CD8-positive, alpha-beta memory T cell (primary cell): ENCODE results near the gene FSTL4. TPM values are rescaled to one million over a fixed set of nuclear protein-coding genes. Genes with fewer than 3 reads are reported as not detected.
A peak's percentile ranks its signal among the peaks of the same experiment; 100 is the strongest.

ENCODE experiments used
- CTCF ChIA-PET: fragments of 350-600 bp; sonication (Branson Sonifier 250); formaldehyde crosslinking; loops from one replicate; lab custom pipeline; 2021; ENCODE audit warnings: antibody characterized with exemption; lab: Charles Lee
- POLR2A ChIA-PET: fragments of 350-600 bp; sonication (Branson Sonifier 250); formaldehyde crosslinking; loops from one replicate; lab custom pipeline; 2021; ENCODE audit warnings: antibody characterized with exemption; lab: Charles Lee
- DNase-seq, 5 donors: peaks; one replicate each; pipeline versions ENCODE4 v3.0.0 to v3.0.0-alpha.2; 2020 to 2022; ENCODE audit warnings: mixed read lengths in 1 of 5
- H3K27ac ChIP-seq: one replicate; pipeline ENCODE4 v1.7.0; 2013; ENCODE audit warnings: low read depth, mild to moderate bottlenecking, low read length, moderate library complexity
- H3K27me3 ChIP-seq: 2 replicates; pipeline ENCODE4 v1.7.0; 2013; ENCODE audit warnings: low read length, mild to moderate bottlenecking; ENCODE audit not compliant: insufficient read depth, poor library complexity, severe bottlenecking
- H3K36me3 ChIP-seq: 2 replicates; pipeline ENCODE4 v1.7.0; 2013; ENCODE audit warnings: mild to moderate bottlenecking, low read length, moderate library complexity; ENCODE audit not compliant: insufficient read depth
- H3K4me1 ChIP-seq: 2 replicates; pipeline ENCODE4 v1.7.0; 2013; ENCODE audit warnings: mild to moderate bottlenecking, low read length, moderate library complexity; ENCODE audit not compliant: insufficient read depth
- H3K4me3 ChIP-seq: 2 replicates; pipeline ENCODE4 v1.7.0; 2013; ENCODE audit warnings: mild to moderate bottlenecking, low read length
- H3K9me3 ChIP-seq: 2 replicates; pipeline ENCODE4 v1.7.0; 2013; ENCODE audit warnings: mild to moderate bottlenecking, low read length
- H3K27ac Mint-ChIP-seq, 8 donors: one replicate each; pipeline ENCODE4 v1.8.0; 2020 to 2021; ENCODE audit warnings: mixed read lengths in 8 of 8, mild to moderate bottlenecking in 6 of 8, inconsistent platforms in 3 of 8, moderate library complexity in 3 of 8
- H3K27me3 Mint-ChIP-seq, 2 donors: one replicate each; pipeline ENCODE4 v1.8.0; 2020 to 2021; ENCODE audit warnings: mixed read lengths in 2 of 2, mild to moderate bottlenecking in 1 of 2, moderate library complexity in 1 of 2
- H3K36me3 Mint-ChIP-seq, 3 donors: one replicate each; pipeline ENCODE4 v1.8.0; 2020 to 2021; ENCODE audit warnings: mixed read lengths in 3 of 3, inconsistent platforms in 1 of 3, mild to moderate bottlenecking in 1 of 3
- H3K4me1 Mint-ChIP-seq, 3 donors: one replicate each; pipeline ENCODE4 v1.8.0; 2020 to 2021; ENCODE audit warnings: mixed read lengths in 3 of 3, inconsistent platforms in 1 of 3, mild to moderate bottlenecking in 1 of 3
- H3K4me3 Mint-ChIP-seq, 7 donors: one replicate each; pipeline ENCODE4 v1.8.0; 2020 to 2021; ENCODE audit warnings: mixed read lengths in 7 of 7, mild to moderate bottlenecking in 6 of 7, moderate library complexity in 4 of 7, inconsistent platforms in 2 of 7
- H3K9me3 Mint-ChIP-seq, 5 donors: one replicate each; pipeline ENCODE4 v1.8.0; 2020 to 2022; ENCODE audit warnings: mixed read lengths in 5 of 5, mild to moderate bottlenecking in 3 of 5, moderate library complexity in 2 of 5, inconsistent platforms in 1 of 5
- polyA plus RNA-seq: library from polyadenylated mRNA; unstranded; fragments of 300-500 nt; fragmentation: Illumina TruSeq; gene quantifications from one replicate; pipeline ENCODE4 v1.2.3, GENCODE V29; 2021
- total RNA-seq, 2 experiments: library from RNA; stranded (reverse); gene quantifications; one replicate each; pipeline ENCODE4 v1.2.3, GENCODE V29; 2021

The FSTL4 gene
- total and polyA plus RNA-seq, 3 experiments from 2014 or later, result 0.33 TPM; not detected in 2

DNA sequence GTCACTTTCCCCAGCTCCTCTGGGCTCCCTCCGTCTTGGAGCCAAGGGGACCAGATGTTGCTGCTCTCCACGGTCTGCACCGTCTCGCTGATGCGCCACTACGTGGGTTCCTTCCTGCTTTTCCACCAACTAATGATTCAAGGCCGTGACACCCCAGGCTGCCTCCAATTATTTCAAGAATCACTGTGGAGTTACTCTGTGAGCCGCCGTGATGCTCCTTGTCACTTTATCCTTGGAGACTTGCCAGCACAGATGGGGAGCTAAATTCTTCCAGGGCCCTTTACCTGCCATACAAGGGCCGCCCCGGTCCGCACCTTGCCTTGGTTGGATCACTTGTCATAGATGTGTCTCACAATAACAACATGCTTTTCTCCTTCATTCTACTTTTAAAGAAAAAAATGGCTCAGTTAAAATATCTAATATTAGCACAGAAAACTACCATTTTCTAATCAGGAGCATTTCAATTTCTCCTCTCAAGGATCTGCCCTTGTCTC, 202.0 kb downstream of the FSTL4 start:
- CTCF ChIA-PET, result interaction anchor here (1.7 kb wide), 1 partner anchor 14 kb away, joined by 4 read pairs; no protein-coding TSS in a partner anchor
- Histone ChIP-seq H3K9me3 (no peaks in the 10 kb centered on the region), H3K4me3 (no peak overlapping the region), H3K36me3 (no peaks in the 10 kb centered on the region), H3K27me3 (no peaks in the 10 kb centered on the region), H3K4me1 (no peaks in the 10 kb centered on the region), H3K27ac (no peak overlapping the region)
- peaks cover 4 to 40% of the 10 kb centered on the region in 2 donors for H3K27me3 Mint-ChIP-seq
- H3K36me3 Mint-ChIP-seq, result no peaks in the 10 kb centered on the region
- no peaks in the 10 kb centered on the region for H3K9me3 Mint-ChIP-seq
- no peak overlapping the region for H3K27ac Mint-ChIP-seq
- H3K4me3 Mint-ChIP-seq, result no peak overlapping the region
- H3K4me1 Mint-ChIP-seq, result no peaks in the 10 kb centered on the region
- no peak for DNase-seq
- POLR2A ChIA-PET, result no interaction called here

DNA sequence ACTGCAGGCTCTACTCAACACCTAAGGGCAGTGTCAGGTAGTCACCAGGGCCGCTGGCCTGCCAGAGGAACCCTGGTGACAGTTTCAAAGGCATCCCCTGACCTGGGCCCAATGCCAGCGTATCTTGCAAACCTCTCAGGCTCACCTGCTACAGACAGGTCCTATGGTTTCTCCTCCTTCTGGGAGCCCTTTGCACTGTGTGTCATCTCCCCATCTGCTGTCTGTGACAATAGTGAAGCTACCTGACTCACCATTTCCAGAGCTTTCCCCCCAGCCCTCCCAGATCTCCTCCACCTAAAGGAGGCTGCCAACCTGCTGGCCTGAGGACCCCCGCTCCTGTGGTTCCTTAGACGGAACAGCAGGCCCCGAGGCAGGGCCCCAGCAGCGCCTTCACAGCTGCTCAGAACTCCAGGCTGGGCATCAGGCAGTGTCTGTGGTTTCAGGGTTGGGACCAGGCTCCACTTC, 203.1 kb downstream of the FSTL4 start:
- POLR2A ChIA-PET, result no interaction called here
- CTCF ChIA-PET, result interaction anchor here (1.7 kb wide), 1 partner anchor 15 kb away, joined by 4 read pairs; no protein-coding TSS in a partner anchor
- no peaks in the 10 kb centered on the region for H3K9me3 Mint-ChIP-seq

DNA sequence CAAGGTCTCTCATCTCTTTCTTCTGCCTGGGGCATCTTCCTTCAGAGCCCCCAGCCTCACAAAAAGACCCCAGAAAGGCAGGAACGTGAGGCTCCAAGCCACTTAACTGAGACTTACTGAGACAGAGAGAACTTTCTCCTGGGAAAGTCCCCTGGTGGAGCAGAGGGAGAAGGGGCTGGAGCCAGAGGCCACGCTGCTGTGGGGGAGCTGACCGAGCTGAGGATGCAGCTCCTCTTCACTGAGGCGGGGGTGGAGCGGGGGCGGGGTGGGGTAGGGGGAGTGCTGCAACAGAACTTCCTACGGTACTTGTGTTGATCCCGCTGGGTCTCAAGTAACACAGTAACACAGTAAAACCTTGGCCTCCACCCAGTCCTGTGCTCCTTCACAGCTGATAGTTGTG, 204.0 kb downstream of the FSTL4 start:
- no peak overlapping the region for H3K27ac ChIP-seq
- Mint-ChIP-seq H3K4me3 (no peak overlapping the region), H3K4me1 (no peaks in the 10 kb centered on the region), H3K36me3 (peaks cover 0 to 1% (median 0%) of the 10 kb centered on the region in 3 donors), H3K9me3 (no peaks in the 10 kb centered on the region), H3K27me3 (peaks cover 4 to 26% of the 10 kb centered on the region in 2 donors), H3K27ac (no peak overlapping the region)
- no peaks in the 10 kb centered on the region for H3K36me3 ChIP-seq
- H3K4me3 ChIP-seq, result no peak overlapping the region
- POLR2A ChIA-PET, result no interaction called here
- no peak for DNase-seq
- CTCF ChIA-PET, result interaction anchor here (0.6 kb wide), 1 partner anchor 15 kb away, joined by 3 read pairs; no protein-coding TSS in a partner anchor
- H3K9me3 ChIP-seq, result no peaks in the 10 kb centered on the region
- H3K4me1 ChIP-seq, result no peaks in the 10 kb centered on the region
- H3K27me3 ChIP-seq, result no peaks in the 10 kb centered on the region

More for the DNA sequence above, 203.1 kb downstream of the FSTL4 start:
- H3K4me3 ChIP-seq, result no peak overlapping the region
- no peaks in the 10 kb centered on the region for H3K4me1 Mint-ChIP-seq
- peaks cover 0 to 1% (median 0%) of the 10 kb centered on the region in 3 donors for H3K36me3 Mint-ChIP-seq
- no peak overlapping the region for H3K27ac Mint-ChIP-seq
- no peaks in the 10 kb centered on the region for H3K36me3 ChIP-seq
- no peaks in the 10 kb centered on the region for H3K9me3 ChIP-seq
- H3K27ac ChIP-seq, result no peak overlapping the region
- H3K4me1 ChIP-seq, result no peaks in the 10 kb centered on the region
- H3K27me3 Mint-ChIP-seq, result peaks cover 4 to 29% of the 10 kb centered on the region in 2 donors
- DNase-seq, result no peak
- no peaks in the 10 kb centered on the region for H3K27me3 ChIP-seq
- H3K4me3 Mint-ChIP-seq, result no peak overlapping the region

DNA sequence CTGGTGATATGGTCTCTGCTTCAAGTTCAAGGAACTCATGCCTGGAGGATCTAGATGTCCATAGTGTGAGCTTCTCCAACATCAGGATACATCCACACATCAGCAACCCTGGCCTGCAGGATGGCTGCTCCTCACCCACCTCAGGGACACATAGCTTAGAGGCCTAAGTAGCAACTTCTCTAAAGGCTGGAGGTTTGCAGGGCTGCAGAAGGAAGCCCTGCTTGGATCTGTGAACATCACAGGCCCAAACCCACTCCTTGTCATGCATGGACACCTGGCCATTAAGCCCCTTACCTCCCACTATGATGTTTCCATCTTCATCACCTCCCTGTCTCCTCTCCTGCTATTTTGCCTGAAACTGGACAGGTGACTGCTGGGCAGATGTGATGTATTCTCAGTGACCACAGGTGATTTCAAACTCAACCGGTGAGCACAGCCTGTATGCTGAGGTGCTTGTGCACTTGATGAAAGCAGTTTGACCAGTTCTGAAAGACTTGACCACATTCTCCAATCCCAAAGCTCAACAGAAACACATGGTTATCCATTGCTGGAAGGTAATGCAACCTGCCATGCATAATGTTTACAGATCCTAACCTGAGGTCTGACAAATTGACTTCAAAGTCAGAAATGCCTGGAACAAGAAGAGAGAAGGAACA, 205.2 kb downstream of the FSTL4 start:
- POLR2A ChIA-PET, result no interaction called here
- H3K36me3 Mint-ChIP-seq, result peaks cover 0 to 1% (median 0%) of the 10 kb centered on the region in 3 donors
- CTCF ChIA-PET, result no interaction called here
- no peaks in the 10 kb centered on the region for H3K4me1 Mint-ChIP-seq
- no peak for DNase-seq
- Histone ChIP-seq H3K36me3 (no peaks in the 10 kb centered on the region), H3K4me1 (no peaks in the 10 kb centered on the region), H3K27ac (no peak overlapping the region), H3K4me3 (no peak overlapping the region), H3K27me3 (no peaks in the 10 kb centered on the region), H3K9me3 (no peaks in the 10 kb centered on the region)
- H3K4me3 Mint-ChIP-seq, result no peak overlapping the region
- H3K9me3 Mint-ChIP-seq, result no peaks in the 10 kb centered on the region
- H3K27me3 Mint-ChIP-seq, result peaks cover 4 to 21% of the 10 kb centered on the region in 2 donors
- no peak overlapping the region for H3K27ac Mint-ChIP-seq

DNA sequence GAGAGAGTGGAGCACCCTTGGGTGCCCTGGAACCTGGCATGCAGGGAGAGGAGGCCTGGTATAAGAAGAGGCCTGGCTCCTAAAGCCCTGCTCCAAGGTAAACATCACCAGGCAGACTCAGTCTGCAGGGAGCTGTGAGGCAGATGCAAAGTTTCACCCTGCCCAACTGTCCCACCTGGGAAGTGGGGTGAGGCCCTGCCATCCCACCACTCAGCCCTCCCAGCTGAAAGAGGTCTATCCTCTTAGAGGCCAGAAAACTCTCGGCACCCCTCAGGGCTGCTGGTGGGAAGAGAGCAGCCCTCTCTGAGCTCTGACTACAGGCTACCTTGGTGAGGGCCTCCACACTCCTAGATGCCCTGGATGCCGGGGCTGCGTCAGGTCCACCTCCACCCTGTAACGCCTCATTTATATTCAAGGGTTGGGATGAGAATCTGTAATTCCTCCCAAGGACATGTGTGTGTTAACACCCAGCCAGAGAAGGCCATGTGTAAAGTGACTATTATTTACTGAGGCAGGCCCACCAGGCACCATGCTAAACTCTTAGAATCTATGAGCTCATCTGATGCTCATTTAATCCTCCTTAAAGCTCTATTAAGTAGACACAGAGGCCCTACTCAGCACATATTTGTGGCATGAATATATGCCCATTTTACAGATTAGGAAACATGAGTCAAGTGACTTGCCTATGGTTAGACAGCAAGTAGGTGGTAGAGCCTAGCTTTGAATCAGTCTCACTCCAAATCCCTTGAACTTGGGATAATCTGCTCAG, 205.9 kb downstream of the FSTL4 start:
- peaks cover 0 to 1% (median 0%) of the 10 kb centered on the region in 3 donors for H3K36me3 Mint-ChIP-seq
- H3K27me3 Mint-ChIP-seq, result peaks cover 4 to 19% of the 10 kb centered on the region in 2 donors
- H3K4me3 ChIP-seq, result no peak overlapping the region
- H3K9me3 ChIP-seq, result no peaks in the 10 kb centered on the region
- H3K27ac ChIP-seq, result no peak overlapping the region
- DNase-seq, result no peak
- POLR2A ChIA-PET, result no interaction called here
- H3K36me3 ChIP-seq, result no peaks in the 10 kb centered on the region
- CTCF ChIA-PET, result no interaction called here
- H3K27me3 ChIP-seq, result no peaks in the 10 kb centered on the region
- no peaks in the 10 kb centered on the region for H3K9me3 Mint-ChIP-seq
- no peak overlapping the region for H3K4me3 Mint-ChIP-seq
- H3K4me1 Mint-ChIP-seq, result no peaks in the 10 kb centered on the region
- H3K4me1 ChIP-seq, result no peaks in the 10 kb centered on the region
- peak overlapping the region in 1 of 8 donors; percentile 3 for H3K27ac Mint-ChIP-seq

DNA sequence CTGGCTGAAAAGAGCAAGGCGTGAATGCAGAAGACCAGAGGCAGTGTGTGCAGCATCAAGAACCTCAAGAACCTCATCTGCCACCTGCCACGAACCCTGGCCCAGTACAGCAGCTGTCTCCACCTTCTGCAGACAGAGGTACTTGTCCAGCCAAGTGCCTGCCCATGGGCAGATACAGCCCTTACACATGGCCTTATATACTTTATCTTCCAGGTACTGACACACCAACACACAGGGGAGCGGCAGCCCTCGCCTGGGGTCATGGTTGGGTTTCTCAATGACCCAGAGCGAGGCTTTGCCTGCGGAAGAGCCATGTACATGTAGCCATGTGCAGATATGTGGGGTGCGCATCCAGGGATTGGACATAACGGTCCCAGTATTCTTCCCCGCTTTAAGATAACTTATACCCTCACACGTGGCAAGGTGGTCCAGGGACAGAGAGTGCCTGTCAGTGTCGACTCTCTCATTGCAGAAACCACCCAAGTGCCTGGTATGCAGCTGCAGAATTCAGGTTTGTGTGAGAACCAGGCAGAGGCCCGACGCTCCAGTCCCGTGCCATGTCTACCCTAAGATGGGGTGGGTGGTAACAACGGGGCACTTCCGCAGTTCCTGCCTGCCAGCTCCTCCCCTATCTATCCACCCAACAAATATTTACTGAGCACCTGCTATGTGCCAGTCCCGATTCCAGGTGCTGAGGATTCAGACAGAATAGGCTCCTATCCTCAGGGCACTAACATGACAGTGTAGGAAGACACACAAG, 206.9 kb downstream of the FSTL4 start:
- ChIA-PET CTCF (no interaction called here), POLR2A (no interaction called here)
- no peaks in the 10 kb centered on the region for H3K27me3 ChIP-seq
- no peak overlapping the region for H3K4me3 ChIP-seq
- no peaks in the 10 kb centered on the region for H3K9me3 ChIP-seq
- Mint-ChIP-seq H3K27ac (no peak overlapping the region), H3K4me1 (no peaks in the 10 kb centered on the region), H3K4me3 (no peak overlapping the region), H3K9me3 (no peaks in the 10 kb centered on the region), H3K27me3 (peaks cover 5 to 15% of the 10 kb centered on the region in 2 donors), H3K36me3 (peaks cover 0 to 1% (median 0%) of the 10 kb centered on the region in 3 donors)
- H3K36me3 ChIP-seq, result no peaks in the 10 kb centered on the region
- DNase-seq, result no peak
- no peaks in the 10 kb centered on the region for H3K4me1 ChIP-seq
- no peak overlapping the region for H3K27ac ChIP-seq

DNA sequence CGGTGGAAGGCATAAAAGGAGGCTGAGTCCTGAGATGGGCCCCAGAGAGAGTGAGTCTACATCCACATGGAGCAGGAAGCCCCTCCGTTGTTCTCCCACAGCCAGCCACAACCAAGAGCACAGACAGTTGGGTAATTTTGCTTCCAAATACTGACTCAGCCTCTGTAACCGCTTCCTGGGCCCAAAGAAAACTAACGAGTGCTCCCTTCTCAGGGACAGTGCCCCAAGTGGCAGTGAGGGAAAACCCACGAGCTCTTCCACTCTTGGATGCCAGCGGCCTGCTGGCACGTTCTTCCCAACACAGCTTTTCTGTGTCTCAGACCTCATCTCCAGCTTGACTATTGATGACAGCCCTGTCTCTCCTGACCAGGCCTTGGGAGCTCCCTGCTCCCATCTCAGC, 207.6 kb downstream of the FSTL4 start:
- Histone ChIP-seq H3K27me3 (no peaks in the 10 kb centered on the region), H3K36me3 (no peaks in the 10 kb centered on the region), H3K4me3 (no peak overlapping the region), H3K27ac (no peak overlapping the region), H3K4me1 (no peaks in the 10 kb centered on the region), H3K9me3 (no peaks in the 10 kb centered on the region)
- no peak overlapping the region for H3K27ac Mint-ChIP-seq
- ChIA-PET CTCF (no interaction called here), POLR2A (no interaction called here)
- no peak overlapping the region for H3K4me3 Mint-ChIP-seq
- DNase-seq, result no peak
- peaks cover 0 to 1% (median 0%) of the 10 kb centered on the region in 3 donors for H3K36me3 Mint-ChIP-seq
- H3K9me3 Mint-ChIP-seq, result no peaks in the 10 kb centered on the region
- peaks cover 0 to 2% (median 0%) of the 10 kb centered on the region in 3 donors for H3K4me1 Mint-ChIP-seq
- H3K27me3 Mint-ChIP-seq, result peaks cover 5 to 9% of the 10 kb centered on the region in 2 donors
